ENCODE measurements around the gene IQCB1.
"Not testable (repeated sequence)": the region's sequence is repeated elsewhere in the genome, so short reads cannot be mapped to it uniquely, and the experiment has no call there.

The IQCB1 gene

GRCh38 chr3:121863801-121864200, 28.9 kb upstream of the IQCB1 start:
- TF ChIP-seq, protein P1, sequence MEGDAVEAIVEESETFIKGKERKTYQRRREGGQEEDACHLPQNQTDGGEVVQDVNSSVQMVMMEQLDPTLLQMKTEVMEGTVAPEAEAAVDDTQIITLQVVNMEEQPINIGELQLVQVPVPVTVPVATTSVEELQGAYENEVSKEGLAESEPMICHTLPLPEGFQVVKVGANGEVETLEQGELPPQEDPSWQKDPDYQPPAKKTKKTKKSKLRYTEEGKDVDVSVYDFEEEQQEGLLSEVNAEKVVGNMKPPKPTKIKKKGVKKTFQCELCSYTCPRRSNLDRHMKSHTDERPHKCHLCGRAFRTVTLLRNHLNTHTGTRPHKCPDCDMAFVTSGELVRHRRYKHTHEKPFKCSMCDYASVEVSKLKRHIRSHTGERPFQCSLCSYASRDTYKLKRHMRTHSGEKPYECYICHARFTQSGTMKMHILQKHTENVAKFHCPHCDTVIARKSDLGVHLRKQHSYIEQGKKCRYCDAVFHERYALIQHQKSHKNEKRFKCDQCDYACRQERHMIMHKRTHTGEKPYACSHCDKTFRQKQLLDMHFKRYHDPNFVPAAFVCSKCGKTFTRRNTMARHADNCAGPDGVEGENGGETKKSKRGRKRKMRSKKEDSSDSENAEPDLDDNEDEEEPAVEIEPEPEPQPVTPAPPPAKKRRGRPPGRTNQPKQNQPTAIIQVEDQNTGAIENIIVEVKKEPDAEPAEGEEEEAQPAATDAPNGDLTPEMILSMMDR (IDR thresholded peaks at IDR 0.05; ENCODE audit: low read depth, low read length, missing control alignments) = no peak
- in situ Hi-C loops (cut with HindIII; ENCODE audit: low sequenced_read_pairs) = no loop called here
- no peak for DNase-seq (ENCODE audit: low read depth)
- no peak overlapping the region for H3K4me3 ChIP-seq (ENCODE audit: low read depth, low read length)

DNA sequence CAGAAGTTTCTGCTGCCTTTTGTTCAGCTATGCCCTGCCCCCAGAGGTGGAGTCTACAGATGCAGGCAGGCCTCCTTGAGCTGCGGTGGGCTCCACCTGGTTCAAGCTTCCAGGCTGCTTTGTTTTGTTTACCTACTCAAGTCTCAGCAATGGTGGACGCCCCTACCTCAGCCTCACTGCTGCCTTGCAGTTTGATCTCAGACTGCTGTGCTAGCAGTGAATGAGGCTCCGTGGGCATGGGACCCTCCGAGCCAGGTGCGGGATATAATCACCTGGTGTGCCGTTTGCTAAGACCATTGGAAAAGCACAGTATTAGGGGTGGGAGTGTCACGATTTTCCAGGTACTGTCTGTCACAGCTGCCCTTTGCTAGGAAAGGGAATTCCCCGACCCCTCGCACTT, 28.4 kb upstream of the IQCB1 start:
- in situ Hi-C loops (cut with HindIII; ENCODE audit: low sequenced_read_pairs); H3K4me3 ChIP-seq (ENCODE audit: low read depth, low read length); DNase-seq (ENCODE audit: low read depth): not testable (repeated sequence)

GRCh38 chr3:121857778-121858177, 22.9 kb upstream of the IQCB1 start:
- DNase-seq (ENCODE audit: low read depth); H3K4me3 ChIP-seq (ENCODE audit: low read depth, low read length); in situ Hi-C loops (cut with HindIII; ENCODE audit: low sequenced_read_pairs): not testable (repeated sequence)

GRCh38 chr3:121855555-121855954, 20.7 kb upstream of the IQCB1 start:
- H3K4me3 ChIP-seq (ENCODE audit: low read depth, low read length) = no peak overlapping the region

DNA sequence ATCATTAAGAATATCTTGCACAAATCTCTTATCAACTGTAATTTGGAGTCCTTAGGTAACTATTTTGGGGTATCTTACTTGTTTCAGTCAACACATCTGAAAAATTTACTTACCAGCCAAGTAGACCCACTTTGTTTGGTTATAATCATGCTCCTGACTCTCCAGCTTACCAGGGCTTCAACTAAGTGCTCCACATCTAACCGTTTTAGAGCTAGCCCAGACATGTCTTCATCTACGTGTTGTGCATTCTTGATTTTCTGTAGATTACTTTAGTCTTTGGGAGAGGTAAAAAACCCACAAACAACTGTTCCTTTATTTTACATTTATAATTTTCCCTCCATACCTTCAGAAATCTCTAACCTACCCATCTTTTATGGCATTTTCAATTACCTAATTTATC, 17.4 kb upstream of the IQCB1 start:
- in situ Hi-C loops (cut with HindIII; ENCODE audit: low sequenced_read_pairs) = no loop called here
- TF ChIP-seq, protein P1 (IDR thresholded peaks at IDR 0.05; ENCODE audit: low read depth, low read length, missing control alignments) = no peak
- H3K4me3 ChIP-seq (ENCODE audit: low read depth, low read length) = no peak overlapping the region
- no peak for DNase-seq (ENCODE audit: low read depth)

More at GRCh38 chr3:121855555-121855954, 20.7 kb upstream of the IQCB1 start:
- TF ChIP-seq, protein P1 (IDR thresholded peaks at IDR 0.05; ENCODE audit: low read depth, low read length, missing control alignments) = peak; percentile 30
- DNase-seq (ENCODE audit: low read depth) = no peak
- in situ Hi-C loops (cut with HindIII; ENCODE audit: low sequenced_read_pairs) = no loop called here

GRCh38 chr3:121844892-121845291, 10.0 kb upstream of the IQCB1 start:
- H3K4me3 ChIP-seq (ENCODE audit: low read depth, low read length) = no peak overlapping the region
- in situ Hi-C loops (cut with HindIII; ENCODE audit: low sequenced_read_pairs) = no loop called here
- DNase-seq (ENCODE audit: low read depth) = no peak
- TF ChIP-seq, protein P1 (IDR thresholded peaks at IDR 0.05; ENCODE audit: low read depth, low read length, missing control alignments) = no peak

- in situ Hi-C loops (cut with HindIII; ENCODE audit: low sequenced_read_pairs) = no loop called here
- DNase-seq (ENCODE audit: low read depth) = no peak
- TF ChIP-seq, protein P1 (IDR thresholded peaks at IDR 0.05; ENCODE audit: low read depth, low read length, missing control alignments) = no peak
These were observed 5.1 kb upstream of the IQCB1 start for GRCh38 chr3:121839962-121840361.

DNA sequence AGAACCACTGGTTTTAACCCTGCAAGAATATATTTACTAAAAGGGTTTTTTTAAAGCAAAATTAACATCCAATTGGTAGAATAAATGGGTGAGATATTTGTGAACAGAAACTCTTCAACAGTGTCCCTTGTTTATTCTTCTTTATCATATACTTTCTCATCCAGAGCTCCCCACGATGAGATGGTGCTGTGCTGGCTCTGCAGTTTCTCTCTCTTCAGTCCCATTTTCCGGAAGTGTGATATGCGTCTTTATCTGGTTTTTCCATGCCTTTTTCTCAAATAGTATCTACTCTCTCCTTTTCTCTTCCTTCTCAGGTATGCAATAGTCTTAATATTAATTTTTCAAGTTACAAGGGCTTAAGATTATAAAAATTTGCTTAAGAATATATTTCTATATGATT, 1.6 kb upstream of the IQCB1 start:
- DNase-seq (ENCODE audit: low read depth) = no peak
- TF ChIP-seq, protein P1 (IDR thresholded peaks at IDR 0.05; ENCODE audit: low read depth, low read length, missing control alignments) = no peak
- H3K4me3 ChIP-seq (ENCODE audit: low read depth, low read length) = no peak overlapping the region
- in situ Hi-C loops (cut with HindIII; ENCODE audit: low sequenced_read_pairs) = no loop called here

More at GRCh38 chr3:121839962-121840361, 5.1 kb upstream of the IQCB1 start:
- H3K4me3 ChIP-seq (ENCODE audit: low read depth, low read length) = no peak overlapping the region

Data from astrocyte of the cerebellum (primary cell).